Left ventricle myocardium superior (tissue), 1 donor: ENCODE measurements around the gene TRIM63. TPM values are rescaled to one million over a fixed set of nuclear protein-coding genes. Genes with fewer than 3 reads are reported as not detected.

Experiments used
- ATAC-seq: fragments of 200-7000 bp; cut with Tn5 transposase; one replicate; pipeline ENCODE4 v1.9.1; 2020; ENCODE audit warnings: mild to moderate bottlenecking, moderate library complexity
- DNase-seq: peaks from one replicate; pipeline ENCODE4 v3.0.0-alpha.2; 2020
- intact Hi-C: fragments of 100-400 bp; cut with micrococcal nuclease; formaldehyde crosslinking; loops from one replicate; pipeline ENCODE4 v1.11.0; 2022
- total RNA-seq: library from RNA; stranded (reverse); fragmentation: NEBNext Ultra II Directional; extraction: Animal tissue kit (Norgen Biotek cat#: 25700); gene quantifications from one replicate; pipeline ENCODE4 v1.2.1, GENCODE V29; 2021
- donor health status: DM: no; HTN: yes; CAD: no; lungs with severe emphysema.

TRIM63 gene
- total RNA-seq, 1 donor from 2014 or later = 207 TPM

DNA sequence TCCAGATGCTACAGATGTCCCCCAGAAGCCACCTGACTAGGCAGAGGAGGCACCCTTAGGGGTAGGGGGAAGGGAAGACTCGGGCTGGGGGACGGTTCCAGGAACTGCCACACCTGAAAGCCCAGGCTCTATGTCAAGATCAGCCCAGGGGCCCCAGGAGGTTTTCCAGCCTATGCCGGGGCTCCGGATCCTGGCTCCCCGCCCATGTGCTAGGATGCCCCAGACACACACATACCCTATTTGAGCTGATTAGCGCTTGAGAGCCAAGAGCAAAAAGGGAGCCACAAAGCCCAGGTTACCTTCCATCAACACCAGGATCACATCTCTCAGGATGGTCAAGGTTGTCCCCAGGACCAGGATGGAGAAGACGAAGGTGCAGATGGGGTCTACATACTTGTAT is 26.0 kb downstream of the TRIM63 start:
- DNase-seq = no peak
- no peak for ATAC-seq
- intact Hi-C loops = no loop called here

DNA sequence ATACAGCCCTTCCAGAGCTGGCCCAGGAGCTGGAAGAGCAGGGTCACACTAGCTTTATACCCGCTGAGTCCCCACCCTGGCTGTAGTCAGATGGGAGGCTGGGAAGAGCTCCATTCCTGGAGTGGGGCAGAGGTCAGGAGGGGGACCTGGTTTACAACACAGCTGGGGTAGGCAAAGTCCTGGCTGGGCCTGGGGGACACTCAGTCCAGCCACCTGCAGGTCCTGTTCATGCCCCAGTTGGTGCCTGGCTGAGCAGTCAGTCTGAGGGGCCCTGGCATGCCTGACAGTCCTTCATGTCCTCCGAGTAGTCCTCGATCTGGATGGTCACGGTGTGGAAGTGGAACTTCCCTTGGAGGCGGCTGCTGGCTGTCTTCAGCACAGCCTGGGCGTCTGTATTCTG is 28.5 kb downstream of the TRIM63 start:
- intact Hi-C loops = no loop called here
- DNase-seq = no peak
- no peak for ATAC-seq

DNA sequence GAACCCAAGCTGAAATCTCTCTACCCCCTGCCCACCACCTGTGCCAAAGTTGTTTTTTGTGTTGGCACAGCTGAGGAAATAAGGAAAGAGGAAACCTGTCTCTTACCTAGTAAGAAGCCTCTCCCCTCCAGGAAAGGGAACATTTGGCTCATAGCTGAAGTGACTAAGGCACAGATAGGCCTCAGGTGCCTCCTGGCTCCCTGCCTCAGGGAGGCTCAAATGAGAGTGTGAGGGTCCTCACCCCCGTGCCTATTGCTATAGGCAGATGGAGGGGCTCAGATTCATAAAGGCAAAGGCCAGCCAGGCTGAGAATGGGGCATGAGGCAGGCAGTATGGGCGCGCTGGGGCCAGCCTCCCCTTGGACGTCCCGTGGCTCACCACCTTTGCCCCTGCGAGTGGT is 29.0 kb downstream of the TRIM63 start:
- DNase-seq (no peak), ATAC-seq (no peak)
- intact Hi-C loops = no loop called here

DNA sequence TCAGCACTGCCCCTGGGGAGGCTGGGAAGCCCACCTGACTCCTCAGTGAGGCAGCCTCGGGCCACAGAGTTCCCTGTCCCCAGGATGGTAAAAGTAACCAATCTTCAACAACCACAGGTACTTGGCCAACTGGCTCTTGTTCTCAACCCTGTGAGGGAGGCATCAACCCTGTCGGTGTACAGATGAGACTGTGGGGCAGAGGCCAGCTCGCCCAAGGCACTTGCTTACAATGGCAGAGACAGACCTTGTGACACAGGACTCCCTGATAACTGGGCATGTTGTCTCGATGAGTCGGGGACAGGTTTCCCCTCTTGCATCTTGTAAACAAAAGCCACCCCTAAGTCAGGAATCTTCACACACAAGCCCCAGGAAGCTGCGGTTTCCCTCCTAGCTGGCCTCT is 29.5 kb downstream of the TRIM63 start:
- intact Hi-C loops = no loop called here
- no peak for DNase-seq
- ATAC-seq = no peak

DNA sequence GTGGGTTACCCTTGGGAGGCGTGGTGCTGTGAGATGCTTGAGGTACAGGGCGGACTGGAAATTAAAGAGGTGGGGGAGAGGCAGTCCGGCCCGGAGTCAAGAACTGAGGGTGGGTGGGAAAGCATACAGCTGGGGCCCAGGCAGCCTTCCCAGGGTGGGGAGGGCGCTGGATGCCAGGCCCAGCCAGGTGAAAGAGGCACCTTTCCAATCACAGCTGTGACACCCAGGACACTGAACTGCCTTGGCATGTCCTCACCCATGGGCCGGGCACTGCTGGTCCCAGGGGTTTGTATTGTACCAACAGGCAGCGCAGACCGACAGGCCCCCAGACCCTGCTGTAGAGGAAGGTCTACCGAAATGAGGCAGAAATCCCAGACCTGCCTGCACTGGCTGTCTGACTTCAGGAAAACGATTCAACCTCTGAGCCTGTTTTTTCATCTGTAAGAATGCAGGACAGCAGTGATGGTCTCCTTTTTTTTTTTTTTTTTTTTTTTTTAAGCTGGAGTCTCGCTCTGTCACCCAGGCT is 30.6 kb downstream of the TRIM63 start:
- intact Hi-C loops = no loop called here
- no peak for DNase-seq
- no peak for ATAC-seq

DNA sequence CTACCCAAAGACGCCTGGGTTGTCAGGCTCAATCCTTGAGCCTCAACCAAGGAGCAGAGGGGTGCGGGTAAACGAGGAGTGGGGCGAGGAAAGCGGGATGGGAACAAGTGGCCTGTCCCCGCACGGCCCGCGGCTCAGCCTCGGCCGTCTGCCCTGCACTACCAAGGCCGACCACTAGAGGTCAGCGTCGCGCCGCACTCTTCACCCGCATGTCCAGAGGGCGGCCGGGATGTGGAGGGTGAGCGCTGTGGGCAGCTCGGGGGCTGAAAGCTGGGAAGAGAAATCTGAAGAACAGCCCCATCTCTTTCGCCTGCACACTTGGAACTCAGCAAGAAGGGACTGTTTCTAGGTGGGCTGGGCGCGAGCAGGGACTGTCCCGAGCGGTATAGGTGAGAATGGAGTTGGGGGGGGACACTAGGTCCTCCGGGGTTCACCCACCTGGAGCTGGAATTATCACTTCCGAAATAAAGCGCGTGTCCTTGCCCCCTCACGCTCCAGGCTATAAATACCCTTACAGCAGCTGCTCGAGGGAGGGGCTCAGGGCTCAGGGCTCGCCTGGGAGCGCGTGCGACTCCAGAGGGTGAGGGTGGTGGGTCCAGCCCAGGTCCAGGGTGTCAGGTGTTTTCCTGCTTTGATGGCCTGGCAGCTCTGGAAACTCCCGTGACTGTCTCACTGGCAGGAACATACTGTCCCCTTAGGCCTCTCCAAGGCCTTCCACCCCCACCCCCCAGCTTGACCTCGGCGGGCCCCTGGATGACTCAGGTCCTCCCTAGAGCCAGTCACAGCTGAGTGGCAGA is 31.3 kb downstream of the TRIM63 start:
- ATAC-seq (peak; percentile 81), DNase-seq (peak; percentile 93)
- intact Hi-C loops = no loop called here

DNA sequence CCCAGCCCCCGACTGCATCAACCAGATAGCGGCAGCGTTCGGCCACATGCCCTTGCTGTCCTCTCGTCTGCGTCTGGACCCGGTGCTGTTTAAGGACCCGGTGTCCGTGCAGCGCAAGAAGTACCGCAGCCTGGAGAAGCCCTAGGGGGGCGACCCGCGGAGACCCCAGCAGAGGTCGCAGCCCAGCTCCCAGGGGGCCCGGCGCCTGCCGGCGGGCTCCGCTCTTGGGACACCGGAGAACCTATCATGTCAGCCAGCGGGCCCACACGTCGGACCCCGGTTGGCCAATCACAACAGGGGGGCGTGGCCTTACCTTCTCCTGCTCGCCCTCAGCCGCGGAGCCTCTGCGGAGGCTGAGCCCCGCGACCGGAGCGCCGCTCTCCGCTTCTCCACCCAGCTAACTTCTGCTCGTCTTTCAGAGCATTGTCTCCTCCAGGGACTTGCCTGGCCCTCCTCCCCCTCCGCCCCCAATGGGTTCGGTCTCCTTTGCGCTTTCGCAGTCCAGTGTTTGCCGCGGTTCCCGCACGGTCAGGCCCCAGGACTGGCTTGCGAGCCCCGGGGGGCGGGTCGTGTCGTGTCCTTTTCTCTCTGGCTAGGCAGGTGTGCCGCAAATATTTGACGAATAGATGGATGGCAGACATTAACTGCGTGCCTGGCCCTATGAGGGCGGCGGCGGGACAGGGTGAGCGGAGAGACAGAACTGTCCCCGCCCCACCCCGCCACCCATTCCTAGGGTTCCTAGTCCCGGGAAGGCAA is 32.0 kb downstream of the TRIM63 start:
- intact Hi-C loops = no loop called here
- peak; percentile 85 for ATAC-seq
- peak; percentile 97 for DNase-seq

DNA sequence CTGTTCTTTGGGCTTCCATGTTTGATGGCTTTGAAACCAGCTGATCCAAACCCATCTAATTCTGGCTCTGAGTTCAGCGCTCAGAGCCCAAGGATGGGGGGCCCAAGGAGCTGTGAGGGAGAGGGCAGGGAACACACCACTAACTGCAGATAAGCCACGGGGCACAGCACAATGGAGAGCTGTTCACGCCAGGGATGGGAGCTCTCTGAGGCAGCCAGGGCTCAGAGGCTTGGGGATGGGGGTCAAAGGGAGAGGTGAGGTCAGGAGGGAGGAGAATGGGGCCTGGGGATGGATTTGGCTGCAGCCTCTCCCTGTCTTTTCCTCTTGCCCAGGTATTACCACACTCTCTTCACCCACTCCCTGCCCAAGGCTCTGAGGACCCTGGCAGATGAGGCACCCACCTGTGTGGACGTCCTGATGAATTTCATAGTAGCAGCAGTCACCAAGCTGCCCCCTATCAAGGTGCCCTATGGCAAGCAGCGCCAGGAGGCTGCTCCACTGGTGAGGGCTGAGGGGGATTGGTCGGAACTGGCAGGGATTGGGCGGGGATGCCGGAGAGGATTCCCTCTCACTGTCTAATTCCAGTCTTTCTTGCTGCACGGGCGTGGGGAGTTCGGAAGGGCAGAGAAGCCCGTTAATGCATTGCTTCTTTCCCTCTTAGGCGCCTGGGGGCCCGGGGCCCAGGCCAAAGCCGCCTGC is 32.8 kb downstream of the TRIM63 start:
- intact Hi-C loops = no loop called here
- DNase-seq = peak; percentile 59
- ATAC-seq = peak; percentile 3

DNA sequence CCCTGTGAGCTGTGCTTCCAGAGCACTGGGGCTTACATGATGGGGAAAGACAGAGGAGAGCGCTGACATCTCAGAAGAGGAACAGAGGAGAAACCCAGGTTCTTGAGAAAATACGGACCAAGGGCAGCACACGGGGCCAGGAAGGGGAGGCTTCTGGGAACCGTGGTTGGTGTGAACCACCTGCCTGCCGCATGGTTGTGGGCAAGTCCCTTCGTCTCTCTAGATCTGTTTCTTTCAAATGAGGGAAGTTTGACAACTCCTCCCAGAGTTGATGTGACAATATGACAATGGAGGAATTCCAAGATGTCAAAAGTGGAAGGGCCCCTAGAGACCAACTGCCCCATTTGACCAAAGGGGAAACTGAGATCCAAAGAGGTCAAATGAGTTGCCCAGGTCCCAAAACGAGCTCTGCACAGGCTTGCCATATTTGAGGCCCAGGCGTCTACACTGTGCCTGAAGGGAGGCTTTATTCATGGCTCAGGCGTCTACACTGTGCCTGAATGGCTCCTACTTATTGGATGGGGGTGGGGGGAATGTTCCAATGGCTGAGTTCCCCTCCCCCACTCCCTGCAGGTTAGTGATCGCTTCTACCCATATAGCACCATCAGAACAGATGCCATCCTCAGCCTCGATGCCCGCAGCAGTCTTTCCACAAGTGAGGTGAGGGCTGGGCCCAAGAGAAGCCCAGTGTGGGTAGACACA is 34.6 kb downstream of the TRIM63 start:
- intact Hi-C loops = no loop called here
- ATAC-seq (no peak), DNase-seq (no peak)

DNA sequence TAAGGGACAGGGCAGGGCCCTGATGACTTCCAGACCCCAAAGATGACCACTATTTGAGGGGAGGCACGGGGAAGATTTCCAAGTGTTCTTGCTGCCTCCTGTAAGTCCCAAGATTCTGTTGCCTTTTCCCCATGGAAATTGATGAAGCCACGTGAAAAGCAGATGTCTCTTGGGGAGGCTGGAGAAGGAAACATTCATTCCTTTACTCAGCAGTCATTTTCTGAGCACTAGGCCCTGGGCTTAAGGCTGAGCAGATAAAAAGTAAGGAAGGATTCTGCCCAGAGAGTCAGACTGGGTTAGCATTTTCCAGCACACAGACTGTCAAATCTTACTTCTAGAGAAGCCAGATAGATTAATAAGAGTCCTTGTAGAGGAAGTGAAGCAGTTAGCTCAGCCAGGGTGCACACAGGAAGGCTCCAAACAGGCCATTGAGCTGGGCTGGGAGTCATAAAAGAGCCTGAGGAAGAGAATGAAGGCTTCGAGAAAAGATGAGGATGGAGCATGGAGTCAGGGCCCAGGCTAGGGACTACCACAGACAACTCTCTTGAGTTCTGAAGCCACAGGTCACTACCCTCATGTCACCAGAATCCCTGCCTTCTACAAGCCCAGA is 35.7 kb downstream of the TRIM63 start:
- intact Hi-C loops = no loop called here
- ATAC-seq = no peak

DNA sequence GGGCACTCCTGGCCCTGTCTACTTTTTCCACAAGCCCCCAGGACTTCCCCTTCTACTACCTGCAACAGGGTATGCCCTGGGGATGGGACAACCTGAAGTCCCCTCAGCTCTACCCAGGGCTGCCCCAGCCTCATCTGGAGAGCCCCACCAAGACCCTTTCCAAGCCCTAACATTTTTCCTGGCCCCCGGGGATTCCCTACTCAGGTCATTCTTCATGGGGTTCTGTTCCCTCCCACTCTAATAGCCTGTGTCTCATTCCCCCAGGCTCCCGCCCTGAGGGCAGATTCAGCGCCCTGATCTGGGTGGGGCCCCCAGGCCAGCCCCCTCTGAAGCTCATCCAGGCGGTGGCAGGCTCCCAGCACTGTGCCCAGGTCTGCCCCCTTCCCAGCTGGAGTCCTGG is 36.2 kb downstream of the TRIM63 start:
- intact Hi-C loops = no loop called here
- DNase-seq (no peak), ATAC-seq (no peak)

More for the DNA sequence above, 35.7 kb downstream of the TRIM63 start:
- no peak for DNase-seq

DNA sequence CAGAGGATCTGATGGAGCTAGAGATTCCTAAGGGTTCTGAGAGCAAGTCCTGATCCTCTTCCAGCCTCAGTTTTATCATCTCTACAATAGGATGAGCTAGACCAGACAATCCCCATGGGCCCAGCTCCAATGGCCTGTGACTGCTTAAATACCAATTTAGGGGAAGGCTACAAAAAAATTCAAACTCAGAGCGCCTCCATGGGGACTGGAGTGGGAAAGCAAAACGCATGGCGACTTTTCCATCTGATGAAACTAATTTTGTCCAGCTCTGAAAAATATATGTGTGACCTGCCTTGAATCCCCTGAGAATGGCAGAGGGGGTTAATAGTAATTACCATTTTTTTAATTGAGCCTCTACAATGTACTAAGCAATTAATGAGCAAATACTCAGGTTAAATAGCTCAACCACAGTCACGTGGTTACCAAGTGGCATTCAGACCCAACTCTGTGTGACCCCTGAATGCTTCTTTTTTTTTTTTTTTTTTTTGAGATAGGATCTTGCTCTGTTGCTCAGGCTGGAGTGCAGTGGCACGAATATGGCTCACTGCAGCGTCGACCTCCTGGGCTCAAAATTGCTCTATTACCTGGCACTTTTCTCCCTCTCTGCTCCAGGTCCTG is 37.5 kb downstream of the TRIM63 start:
- intact Hi-C loops = no loop called here
- ATAC-seq (no peak), DNase-seq (no peak)

DNA sequence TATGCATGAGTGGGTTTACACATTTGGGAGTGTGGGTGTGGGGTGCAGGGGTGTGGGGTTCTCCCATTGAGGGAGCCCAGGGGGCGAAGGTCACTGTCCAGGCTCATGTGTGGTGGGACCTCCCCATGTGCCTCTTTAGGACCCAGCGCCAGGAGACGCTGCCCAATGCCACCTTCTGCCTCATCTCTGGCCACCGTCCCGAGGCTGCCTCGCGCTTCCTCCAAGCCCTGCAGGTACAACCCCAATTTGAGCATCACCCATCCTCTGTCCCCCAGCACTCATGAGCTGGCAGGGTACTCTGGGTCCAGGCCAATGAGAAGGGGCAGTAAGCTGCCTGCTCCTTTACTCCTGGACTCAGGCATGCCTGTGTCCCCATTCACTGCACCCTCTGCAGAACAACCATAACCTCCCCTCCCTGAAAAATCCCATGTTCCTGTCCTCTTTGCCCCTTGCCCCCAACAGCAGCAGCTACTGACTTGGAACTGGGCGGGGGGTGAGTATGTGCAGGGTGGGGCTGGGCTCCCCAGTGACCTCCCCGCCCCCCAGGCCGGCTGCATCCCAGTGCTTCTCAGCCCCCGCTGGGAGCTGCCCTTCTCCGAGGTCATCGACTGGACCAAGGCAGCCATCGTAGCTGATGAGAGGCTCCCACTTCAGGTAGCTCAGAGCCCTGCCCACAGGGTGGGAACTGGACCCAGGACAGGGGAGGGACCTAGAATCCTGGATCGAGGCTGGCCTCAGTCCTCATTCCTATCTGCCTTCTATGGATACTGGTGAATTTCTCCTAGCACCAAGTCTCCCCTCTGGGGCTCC is 38.2 kb downstream of the TRIM63 start:
- no peak for ATAC-seq
- intact Hi-C loops = no loop called here
- DNase-seq = no peak

DNA sequence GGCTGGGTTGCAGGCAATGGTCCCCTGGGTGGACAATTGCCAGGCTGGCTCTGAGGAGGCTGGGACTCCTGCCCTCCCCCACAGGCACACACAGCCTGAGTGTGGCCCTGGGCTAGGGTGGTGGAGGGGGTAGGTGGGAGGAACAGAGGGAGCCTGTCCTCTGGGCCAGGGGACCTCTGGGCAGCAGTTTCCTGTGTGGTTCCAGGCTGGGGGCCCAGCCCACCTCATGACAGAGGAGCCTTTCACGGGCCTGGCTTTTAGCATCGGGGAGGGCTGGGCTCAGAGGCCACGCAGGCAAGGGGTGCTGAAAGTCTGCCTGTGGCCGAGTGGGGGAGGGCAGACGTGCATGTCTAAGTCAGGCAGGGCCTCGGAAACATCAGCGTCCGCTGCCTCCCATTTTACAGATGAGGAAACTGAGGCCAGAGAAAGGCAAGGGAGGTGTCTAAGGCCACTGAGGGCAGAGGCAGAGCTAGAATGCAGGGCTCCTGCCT is 38.9 kb downstream of the TRIM63 start:
- ATAC-seq = no peak
- intact Hi-C loops = no loop called here
- DNase-seq = no peak

DNA sequence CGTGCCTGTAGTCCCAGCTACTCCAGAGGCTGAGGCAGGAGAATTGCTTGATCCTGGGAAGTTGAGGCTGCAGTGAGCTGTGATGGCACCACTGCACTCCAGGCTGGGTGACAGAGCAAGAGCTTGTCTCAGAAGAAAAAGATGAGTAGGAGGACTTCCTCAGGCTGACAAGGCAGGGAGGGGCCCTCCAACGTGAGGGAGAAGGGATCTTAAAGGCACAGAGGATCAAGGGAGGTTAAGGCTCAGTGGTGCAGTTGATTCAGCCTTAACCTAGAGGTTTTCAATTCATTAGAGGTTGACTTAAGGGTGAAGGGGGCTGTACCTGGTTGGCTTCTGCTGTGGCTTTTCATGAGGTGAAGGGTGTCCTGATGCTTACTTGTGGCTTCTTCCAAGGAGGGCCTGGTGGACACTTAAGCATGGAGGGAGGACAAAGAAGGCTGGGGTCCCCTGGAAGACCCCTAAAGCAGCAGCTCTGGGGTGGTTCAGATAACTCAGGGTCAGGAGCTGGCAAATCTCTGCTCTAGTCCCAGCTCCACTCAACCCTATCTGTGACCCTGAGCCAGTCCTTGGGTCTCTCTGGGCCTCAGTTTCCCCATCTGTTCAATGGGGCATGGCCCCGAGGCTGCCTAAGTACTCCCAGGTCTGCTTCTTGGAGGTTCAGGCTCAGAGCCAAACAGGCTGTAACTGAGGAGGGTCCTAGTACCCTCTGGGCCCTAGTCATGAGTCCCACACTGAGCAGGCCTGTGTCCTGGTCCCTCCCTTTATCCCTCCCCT is 39.5 kb downstream of the TRIM63 start:
- DNase-seq (no peak), ATAC-seq (no peak)
- intact Hi-C loops = no loop called here

DNA sequence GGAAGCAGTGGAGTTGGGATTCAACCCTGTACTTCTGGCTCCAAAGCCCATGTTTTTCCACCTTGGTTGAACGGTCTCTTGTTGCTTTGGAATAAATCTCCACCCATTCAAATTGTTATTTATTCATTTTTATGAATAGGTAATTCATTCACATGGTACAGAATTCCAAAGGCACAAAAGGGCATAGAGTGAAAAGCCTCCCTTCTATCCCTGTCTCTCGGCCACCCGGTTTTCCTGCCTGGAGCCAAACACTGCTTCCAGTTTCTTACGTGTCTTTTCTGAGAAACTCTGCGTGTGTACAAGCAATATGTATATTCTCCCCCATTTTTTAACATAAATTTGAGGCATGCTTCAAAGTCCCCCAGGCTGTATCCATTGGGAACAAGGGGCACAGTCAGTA is 41.9 kb downstream of the TRIM63 start:
- DNase-seq (no peak), ATAC-seq (no peak)
- intact Hi-C loops = no loop called here

DNA sequence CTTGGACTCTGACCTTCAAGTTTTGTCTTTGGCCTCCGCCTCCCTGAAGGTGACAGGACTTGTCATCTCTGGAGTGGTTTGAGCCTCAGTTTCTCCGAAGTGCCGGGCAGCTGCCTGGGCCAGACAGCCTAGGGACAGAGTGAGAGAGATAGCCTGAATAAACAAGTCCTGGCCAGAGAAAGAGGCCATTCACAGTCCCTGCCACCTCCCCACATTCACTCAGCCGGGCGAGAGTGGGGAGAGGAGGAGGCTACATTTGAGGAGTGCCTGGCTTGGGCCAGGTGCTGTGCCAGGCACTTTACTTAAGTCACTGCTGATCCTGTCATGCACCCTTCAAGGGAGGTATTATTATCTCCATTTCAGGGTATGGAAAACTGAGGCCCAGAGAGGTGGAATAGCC is 42.4 kb downstream of the TRIM63 start:
- no peak for ATAC-seq
- DNase-seq = no peak

More for the DNA sequence above, 42.4 kb downstream of the TRIM63 start:
- intact Hi-C loops = no loop called here
